Loucy (cell line): ENCODE data around the gene FAM3B.

ENCODE experiments used
- H2AFZ ChIP-seq: fragments of 200-600 bp; sonication (generic); 2 replicates; pipeline ENCODE4 v1.6.0; 2016; ENCODE audit warnings: antibody characterized with exemption, mild to moderate bottlenecking, low read length, moderate library complexity
- H3F3A ChIP-seq: fragments of 200-600 bp; 2 replicates; pipeline ENCODE4 v1.6.0; 2016; ENCODE audit warnings: antibody characterized with exemption, low read depth, mild to moderate bottlenecking
- H3K27me3 ChIP-seq: fragments of 200-600 bp; sonication (generic); 2 replicates; pipeline ENCODE4 v1.6.1; 2014; ENCODE audit warnings: low read length, mild to moderate bottlenecking; ENCODE audit not compliant: insufficient read depth, poor library complexity, severe bottlenecking
- H3K36me3 ChIP-seq: fragments of 200-600 bp; sonication (generic); 2 replicates; pipeline ENCODE4 v1.6.1; 2016; ENCODE audit warnings: low read length; ENCODE audit not compliant: insufficient read depth
- H3K4me1 ChIP-seq: fragments of 200-600 bp; sonication (generic); 2 replicates; pipeline ENCODE4 v1.5.1; 2014; ENCODE audit warnings: low read length, mild to moderate bottlenecking; ENCODE audit not compliant: insufficient read depth, poor library complexity, severe bottlenecking
- H3K4me2 ChIP-seq: fragments of 200-600 bp; sonication (generic); 2 replicates; pipeline ENCODE4 v1.6.0; 2014; ENCODE audit warnings: antibody characterized with exemption, low read length, low read depth, mild to moderate bottlenecking; ENCODE audit not compliant: poor library complexity, severe bottlenecking
- H3K4me3 ChIP-seq: fragments of 200-600 bp; sonication (generic); 2 replicates; pipeline ENCODE4 v1.5.1; 2014; ENCODE audit warnings: low read length, mild to moderate bottlenecking, mixed read lengths; ENCODE audit not compliant: poor library complexity, severe bottlenecking
- H3K79me2 ChIP-seq: fragments of 200-600 bp; sonication (generic); 2 replicates; pipeline ENCODE4 v1.6.1; 2014; ENCODE audit warnings: low read length; ENCODE audit not compliant: insufficient read depth
- H3K9ac ChIP-seq: fragments of 200-600 bp; sonication (generic); 2 replicates; pipeline ENCODE4 v1.6.0; 2014; ENCODE audit warnings: mild to moderate bottlenecking, low read depth, low read length, moderate library complexity; ENCODE audit not compliant: poor library complexity, severe bottlenecking
- H3K9me2 ChIP-seq: fragments of 200-600 bp; sonication (generic); replicated peaks from 2 replicates; pipeline ENCODE4 v1.6.1; 2016; ENCODE audit warnings: low read depth, low read length, mixed read lengths
- H3K9me3 ChIP-seq: fragments of 200-600 bp; sonication (generic); 2 replicates; pipeline ENCODE4 v1.6.1; 2014; ENCODE audit warnings: mild to moderate bottlenecking, antibody characterized with exemption, low read length, low read depth; ENCODE audit not compliant: insufficient read depth
- H4K20me1 ChIP-seq: fragments of 200-600 bp; sonication (generic); 2 replicates; pipeline ENCODE4 v1.6.0; 2014; ENCODE audit warnings: antibody characterized with exemption, low read length, mild to moderate bottlenecking; ENCODE audit not compliant: insufficient read depth, poor library complexity, severe bottlenecking
- EZH2phosphoT487 ChIP-seq: fragments of 200-600 bp; IDR thresholded peaks from 2 replicates; pipeline ENCODE4 v1.6.1; 2018; ENCODE audit warnings: antibody characterized with exemption, mild to moderate bottlenecking, moderate library complexity, borderline replicate concordance
- TF ChIP-seq, protein P1 (sequence below): fragments of 200-600 bp; sonication (generic); conservative IDR thresholded peaks from 2 replicates; pipeline ENCODE4 v1.5.1; 2014; ENCODE audit warnings: mild to moderate bottlenecking, antibody characterized with exemption, low read length

Gene FAM3B

DNA sequence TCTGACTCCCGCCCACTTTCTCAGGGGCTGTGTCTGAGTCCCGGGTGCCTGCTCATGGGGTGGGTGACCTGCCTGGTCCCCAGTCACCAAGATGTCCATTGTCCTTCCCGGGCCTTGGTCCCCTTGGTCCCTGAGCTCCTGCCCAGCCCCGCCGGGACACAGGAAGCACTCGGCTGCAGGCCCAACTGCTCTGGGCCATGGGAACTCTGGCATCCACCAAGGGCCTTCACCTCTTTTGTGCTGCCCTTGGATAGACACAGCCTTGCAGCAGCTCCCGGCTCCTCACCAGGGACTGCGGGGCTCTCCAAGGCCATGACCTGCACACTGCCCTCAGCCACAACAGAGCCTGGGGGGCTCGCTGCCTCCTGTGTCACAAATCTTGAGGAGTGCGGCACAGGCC is 87.4 kb downstream of the FAM3B start:
- no peak overlapping the region for H3K9ac ChIP-seq
- no peaks in the 10 kb centered on the region for H3K9me2 ChIP-seq
- no peaks in the 10 kb centered on the region for H3K27me3 ChIP-seq
- H3K9me3 ChIP-seq: no peaks in the 10 kb centered on the region
- no peaks in the 10 kb centered on the region for H3F3A ChIP-seq
- H2AFZ ChIP-seq: no peak overlapping the region
- H3K4me1 ChIP-seq: no peaks in the 10 kb centered on the region
- H3K79me2 ChIP-seq: no peaks in the 10 kb centered on the region
- no peak for TF ChIP-seq EZH2phosphoT487
- TF ChIP-seq, protein P1, sequence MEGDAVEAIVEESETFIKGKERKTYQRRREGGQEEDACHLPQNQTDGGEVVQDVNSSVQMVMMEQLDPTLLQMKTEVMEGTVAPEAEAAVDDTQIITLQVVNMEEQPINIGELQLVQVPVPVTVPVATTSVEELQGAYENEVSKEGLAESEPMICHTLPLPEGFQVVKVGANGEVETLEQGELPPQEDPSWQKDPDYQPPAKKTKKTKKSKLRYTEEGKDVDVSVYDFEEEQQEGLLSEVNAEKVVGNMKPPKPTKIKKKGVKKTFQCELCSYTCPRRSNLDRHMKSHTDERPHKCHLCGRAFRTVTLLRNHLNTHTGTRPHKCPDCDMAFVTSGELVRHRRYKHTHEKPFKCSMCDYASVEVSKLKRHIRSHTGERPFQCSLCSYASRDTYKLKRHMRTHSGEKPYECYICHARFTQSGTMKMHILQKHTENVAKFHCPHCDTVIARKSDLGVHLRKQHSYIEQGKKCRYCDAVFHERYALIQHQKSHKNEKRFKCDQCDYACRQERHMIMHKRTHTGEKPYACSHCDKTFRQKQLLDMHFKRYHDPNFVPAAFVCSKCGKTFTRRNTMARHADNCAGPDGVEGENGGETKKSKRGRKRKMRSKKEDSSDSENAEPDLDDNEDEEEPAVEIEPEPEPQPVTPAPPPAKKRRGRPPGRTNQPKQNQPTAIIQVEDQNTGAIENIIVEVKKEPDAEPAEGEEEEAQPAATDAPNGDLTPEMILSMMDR: no peak
- H4K20me1 ChIP-seq: no peaks in the 10 kb centered on the region
- H3K4me3 ChIP-seq: no peak overlapping the region
- no peak overlapping the region for H3K4me2 ChIP-seq
- peaks cover 62% of the 10 kb centered on the region; the same call in 1 of the 2 replicates for H3K36me3 ChIP-seq

DNA sequence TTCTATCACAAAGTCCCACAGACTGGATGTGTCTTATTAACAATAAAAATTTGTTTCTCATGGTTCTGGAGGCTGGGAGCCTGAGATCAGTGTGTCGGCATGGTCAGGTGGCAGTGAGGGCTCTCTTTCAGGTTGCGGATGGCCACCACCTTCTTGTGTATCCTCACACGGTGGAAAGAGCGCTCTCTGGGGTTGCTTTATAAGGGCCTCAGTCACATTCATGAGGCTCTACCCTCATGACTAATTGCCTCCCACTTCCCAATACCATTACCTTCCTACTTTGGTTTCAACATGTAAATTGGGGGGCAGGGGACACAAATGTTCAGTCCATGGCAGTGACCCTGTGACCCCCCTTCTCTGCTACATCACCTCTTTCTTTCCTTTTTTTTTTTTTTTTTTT is 88.7 kb downstream of the FAM3B start:
- no peak overlapping the region for H3K4me2 ChIP-seq
- H3K36me3 ChIP-seq: peaks cover 62% of the 10 kb centered on the region; the same call in 1 of the 2 replicates
- H3K4me3 ChIP-seq: no peak overlapping the region

DNA sequence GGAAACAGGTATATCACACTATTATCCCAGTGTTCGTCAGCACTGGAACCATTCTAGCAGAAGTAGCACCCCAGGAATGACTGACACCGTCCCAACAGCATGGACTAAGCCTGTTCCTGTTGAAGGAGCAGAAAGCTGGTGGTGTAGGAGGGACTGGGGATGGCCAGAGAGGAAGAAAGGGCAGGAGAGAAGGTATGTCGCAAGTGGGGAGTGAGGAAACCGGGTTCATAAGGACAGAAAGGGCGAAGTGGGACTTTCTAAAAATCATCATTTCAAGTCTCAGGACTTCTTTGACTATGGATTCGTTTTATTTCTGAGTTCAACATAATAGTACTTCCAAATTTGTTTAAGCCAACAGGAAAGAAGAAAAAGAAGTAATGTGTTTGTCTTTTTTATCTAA is 89.7 kb downstream of the FAM3B start:
- H3K9ac ChIP-seq: no peak overlapping the region
- H4K20me1 ChIP-seq: no peaks in the 10 kb centered on the region

More for the DNA sequence above, 88.7 kb downstream of the FAM3B start:
- H3K9me3 ChIP-seq: no peaks in the 10 kb centered on the region
- no peaks in the 10 kb centered on the region for H3K4me1 ChIP-seq
- no peaks in the 10 kb centered on the region for H3F3A ChIP-seq
- H3K9ac ChIP-seq: no peak overlapping the region
- no peaks in the 10 kb centered on the region for H4K20me1 ChIP-seq
- H2AFZ ChIP-seq: no peak overlapping the region
- H3K9me2 ChIP-seq: no peaks in the 10 kb centered on the region
- TF ChIP-seq, protein P1: no peak
- no peak for TF ChIP-seq EZH2phosphoT487
- H3K27me3 ChIP-seq: no peaks in the 10 kb centered on the region
- no peaks in the 10 kb centered on the region for H3K79me2 ChIP-seq

More for the DNA sequence above, 89.7 kb downstream of the FAM3B start:
- peaks cover 60% of the 10 kb centered on the region; the same call in 1 of the 2 replicates for H3K36me3 ChIP-seq
- H3K4me3 ChIP-seq: no peak overlapping the region
- no peak for TF ChIP-seq EZH2phosphoT487
- TF ChIP-seq, protein P1: no peak
- no peaks in the 10 kb centered on the region for H3K9me2 ChIP-seq
- no peaks in the 10 kb centered on the region for H3K4me1 ChIP-seq
- no peaks in the 10 kb centered on the region for H3F3A ChIP-seq
- no peaks in the 10 kb centered on the region for H3K9me3 ChIP-seq
- H3K79me2 ChIP-seq: no peaks in the 10 kb centered on the region
- no peaks in the 10 kb centered on the region for H3K27me3 ChIP-seq
- H2AFZ ChIP-seq: no peak overlapping the region
- H3K4me2 ChIP-seq: no peak overlapping the region
